ENCODE measurements around the gene CACNA1B. TPM values are rescaled to one million over a fixed set of nuclear protein-coding genes. Genes with fewer than 3 reads are reported as not detected.

Gene CACNA1B
- total RNA-seq, 1 experiment from 2014 or later = 0.34 TPM

GRCh38 chr9:137900584-137901310 lies 23.2 kb downstream of the CACNA1B start:
- Histone ChIP-seq H3K4me3 (ENCODE audit: low read depth, low read length, poor library complexity, severe bottlenecking) (no peak overlapping the region), H3K27me3 (replicated peaks; ENCODE audit: insufficient read depth, low read depth, low read length, poor library complexity) (peaks cover 46% of the 10 kb centered on the region), H3K36me3 (ENCODE audit: insufficient read depth, low read length, poor library complexity, severe bottlenecking) (no peaks in the 10 kb centered on the region), H3K9me3 (ENCODE audit: low read depth, low read length, poor library complexity, severe bottlenecking) (no peaks in the 10 kb centered on the region), H3K4me1 (ENCODE audit: insufficient read depth, low read length, poor library complexity, severe bottlenecking) (no peaks in the 10 kb centered on the region), H3K27ac (ENCODE audit: low read depth, low read length, poor library complexity, severe bottlenecking) (no peak overlapping the region)
- no TSS peak for BruUV-seq (replicated peaks)
- intact Hi-C loops (cut with micrococcal nuclease; ENCODE audit: unreplicated experiment) = no loop called here
- DNase-seq (ENCODE audit: low spot score) = no peak
- ChIA-PET CTCF (no interaction called here), POLR2A (ENCODE audit: low non-redundant PET) (no interaction called here)
- TF ChIP-seq CTCF (conservative IDR thresholded peaks at IDR 0.05; ENCODE audit: low read depth, low read length) (no peak), EZH2 (IDR thresholded peaks at IDR 0.05; ENCODE audit: borderline replicate concordance, low read depth, low read length, poor library complexity, severe bottlenecking) (no peak)

GRCh38 chr9:137902646-137903045 lies 25.1 kb downstream of the CACNA1B start:
- no peak for DNase-seq (ENCODE audit: low spot score)
- no peaks in the 10 kb centered on the region for H3K4me1 ChIP-seq (ENCODE audit: insufficient read depth, low read length, poor library complexity, severe bottlenecking)
- H3K36me3 ChIP-seq (ENCODE audit: insufficient read depth, low read length, poor library complexity, severe bottlenecking) = no peaks in the 10 kb centered on the region
- intact Hi-C loops (cut with micrococcal nuclease; ENCODE audit: unreplicated experiment) = no loop called here
- peaks cover 53% of the 10 kb centered on the region for H3K27me3 ChIP-seq (replicated peaks; ENCODE audit: insufficient read depth, low read depth, low read length, poor library complexity)
- H3K4me3 ChIP-seq (ENCODE audit: low read depth, low read length, poor library complexity, severe bottlenecking) = no peak overlapping the region
- TF ChIP-seq EZH2 (IDR thresholded peaks at IDR 0.05; ENCODE audit: borderline replicate concordance, low read depth, low read length, poor library complexity, severe bottlenecking) (no peak), CTCF (conservative IDR thresholded peaks at IDR 0.05; ENCODE audit: low read depth, low read length) (no peak)
- CTCF ChIA-PET = no interaction called here
- no peaks in the 10 kb centered on the region for H3K9me3 ChIP-seq (ENCODE audit: low read depth, low read length, poor library complexity, severe bottlenecking)
- no peak overlapping the region for H3K27ac ChIP-seq (ENCODE audit: low read depth, low read length, poor library complexity, severe bottlenecking)
- BruUV-seq (replicated peaks) = no TSS peak
- POLR2A ChIA-PET (ENCODE audit: low non-redundant PET) = no interaction called here

GRCh38 chr9:137905740-137906139 lies 28.2 kb downstream of the CACNA1B start:
- no TSS peak for BruUV-seq (replicated peaks)
- Histone ChIP-seq H3K4me3 (ENCODE audit: low read depth, low read length, poor library complexity, severe bottlenecking) (no peak overlapping the region), H3K4me1 (ENCODE audit: insufficient read depth, low read length, poor library complexity, severe bottlenecking) (no peaks in the 10 kb centered on the region), H3K27ac (ENCODE audit: low read depth, low read length, poor library complexity, severe bottlenecking) (no peak overlapping the region), H3K36me3 (ENCODE audit: insufficient read depth, low read length, poor library complexity, severe bottlenecking) (no peaks in the 10 kb centered on the region), H3K9me3 (ENCODE audit: low read depth, low read length, poor library complexity, severe bottlenecking) (no peaks in the 10 kb centered on the region), H3K27me3 (replicated peaks; ENCODE audit: insufficient read depth, low read depth, low read length, poor library complexity) (peaks cover 57% of the 10 kb centered on the region)
- CTCF ChIA-PET = no interaction called here
- intact Hi-C loops (cut with micrococcal nuclease; ENCODE audit: unreplicated experiment) = no loop called here
- POLR2A ChIA-PET (ENCODE audit: low non-redundant PET) = no interaction called here
- TF ChIP-seq EZH2 (IDR thresholded peaks at IDR 0.05; ENCODE audit: borderline replicate concordance, low read depth, low read length, poor library complexity, severe bottlenecking) = no peak
- no peak for TF ChIP-seq CTCF (conservative IDR thresholded peaks at IDR 0.05; ENCODE audit: low read depth, low read length)
- DNase-seq (ENCODE audit: low spot score) = no peak
